ENCODE results near the gene CDK5RAP3.

- TF ChIP-seq GATA3 (IDR thresholded peaks at IDR 0.05; ENCODE audit: low read depth, low read length) (no peak), GATA2 (IDR thresholded peaks at IDR 0.05; ENCODE audit: low read depth, low read length) (no peak)
These were observed 28.8 kb upstream of the CDK5RAP3 start for GRCh38 chr17:47942096-47942510.
